CD4-positive, alpha-beta T cell (primary cell): ENCODE measurements around the gene TBC1D16. TPM values are rescaled to one million over a fixed set of nuclear protein-coding genes. Genes with fewer than 3 reads are reported as not detected.

Experiments
- ATAC-seq: fragments of 200-7000 bp; cut with Tn5 transposase; one replicate; pipeline ENCODE4 v1.10.0; 2022; ENCODE audit warnings: mild to moderate bottlenecking; ENCODE audit not compliant: poor library complexity
- CTCF ChIA-PET: fragments of 350-600 bp; sonication (Branson Sonifier 250); formaldehyde crosslinking; loops from one replicate; lab custom pipeline; 2021; ENCODE audit warnings: antibody characterized with exemption, inconsistent platforms; lab: Charles Lee
- POLR2A ChIA-PET: fragments of 350-600 bp; sonication (Branson Sonifier 250); formaldehyde crosslinking; loops from one replicate; lab custom pipeline; 2021; ENCODE audit warnings: antibody characterized with exemption, inconsistent platforms; lab: Charles Lee
- DNase-seq, 14 experiments: peaks; one replicate each; pipeline ENCODE4 v3.0.0-alpha.2; 2013 to 2020; ENCODE audit warnings: mixed read lengths in 2 of 14
- H3K27ac ChIP-seq, 2 donors: one replicate each; pipeline versions ENCODE4 v1.5.1 to v1.7.0; 2013; ENCODE audit warnings: low read length in 2 of 2, low read depth in 1 of 2, mild to moderate bottlenecking in 1 of 2
- H3K27me3 ChIP-seq, 2 experiments: 1 replicate in 1 of 2; 2 replicates in 1 of 2; pipeline versions ENCODE4 v1.6.1 to v1.7.0; 2013; ENCODE audit warnings: low read length in 2 of 2, control low read depth in 1 of 2, mild to moderate bottlenecking in 1 of 2, moderate library complexity in 1 of 2; ENCODE audit not compliant: insufficient read depth in 2 of 2, control insufficient read depth in 1 of 2
- H3K36me3 ChIP-seq: one replicate; pipeline ENCODE4 v1.6.1; 2013; ENCODE audit warnings: low read length, control low read depth; ENCODE audit not compliant: insufficient read depth
- H3K4me1 ChIP-seq: one replicate; pipeline ENCODE4 v1.6.1; 2013; ENCODE audit warnings: low read length, control low read depth; ENCODE audit not compliant: insufficient read depth
- H3K4me3 ChIP-seq: one replicate; pipeline ENCODE4 v1.5.1; 2013; ENCODE audit warnings: mild to moderate bottlenecking, low read length, moderate library complexity
- H3K9me3 ChIP-seq, 2 experiments: 1 replicate in 1 of 2; 2 replicates in 1 of 2; pipeline versions ENCODE4 v1.6.1 to v1.7.0; 2013; ENCODE audit warnings: low read length in 2 of 2, mild to moderate bottlenecking in 2 of 2, control low read depth in 1 of 2, moderate library complexity in 1 of 2; ENCODE audit not compliant: control insufficient read depth in 1 of 2, insufficient read depth in 1 of 2
- H3K27ac Mint-ChIP-seq: one replicate; pipeline ENCODE4 v1.8.0; 2020; ENCODE audit warnings: mixed read lengths
- H3K27me3 Mint-ChIP-seq: one replicate; pipeline ENCODE4 v1.8.0; 2021; ENCODE audit warnings: mixed read lengths
- H3K36me3 Mint-ChIP-seq: one replicate; pipeline ENCODE4 v1.8.0; 2021; ENCODE audit warnings: low read depth, mixed read lengths
- H3K4me1 Mint-ChIP-seq: one replicate; pipeline ENCODE4 v1.8.0; 2021; ENCODE audit warnings: low read depth, mixed read lengths
- H3K4me3 Mint-ChIP-seq: one replicate; pipeline ENCODE4 v1.8.0; 2020; ENCODE audit warnings: mild to moderate bottlenecking, mixed read lengths
- H3K9me3 Mint-ChIP-seq: one replicate; pipeline ENCODE4 v1.8.0; 2020; ENCODE audit warnings: mixed read lengths
- intact Hi-C, 2 experiments: fragments of 100-400 bp; cut with DNase I in 1 of 2; cut with micrococcal nuclease in 1 of 2; formaldehyde crosslinking; loops; one replicate each; pipeline versions ENCODE4 v1.15.1 to v1.9.0; 2023 to 2025; cut with DNase I, micrococcal nuclease
- total RNA-seq, 174 experiments: library from RNA in 2 of 174; stranded (reverse) in 2 of 174; gene quantifications; one replicate each; pipeline ENCODE4 v1.2.3 and lab custom pipeline; 2021 to 2026
- TF ChIP-seq, protein P1 (sequence below): fragments of 200-600 bp; IDR thresholded peaks from one replicate; pipeline ENCODE4 v1.8.0; 2022; ENCODE audit warnings: antibody characterized with exemption, mild to moderate bottlenecking

Gene TBC1D16
- total RNA-seq, 2 experiments from 2014 or later, result 1.9 to 2.5 TPM

DNA sequence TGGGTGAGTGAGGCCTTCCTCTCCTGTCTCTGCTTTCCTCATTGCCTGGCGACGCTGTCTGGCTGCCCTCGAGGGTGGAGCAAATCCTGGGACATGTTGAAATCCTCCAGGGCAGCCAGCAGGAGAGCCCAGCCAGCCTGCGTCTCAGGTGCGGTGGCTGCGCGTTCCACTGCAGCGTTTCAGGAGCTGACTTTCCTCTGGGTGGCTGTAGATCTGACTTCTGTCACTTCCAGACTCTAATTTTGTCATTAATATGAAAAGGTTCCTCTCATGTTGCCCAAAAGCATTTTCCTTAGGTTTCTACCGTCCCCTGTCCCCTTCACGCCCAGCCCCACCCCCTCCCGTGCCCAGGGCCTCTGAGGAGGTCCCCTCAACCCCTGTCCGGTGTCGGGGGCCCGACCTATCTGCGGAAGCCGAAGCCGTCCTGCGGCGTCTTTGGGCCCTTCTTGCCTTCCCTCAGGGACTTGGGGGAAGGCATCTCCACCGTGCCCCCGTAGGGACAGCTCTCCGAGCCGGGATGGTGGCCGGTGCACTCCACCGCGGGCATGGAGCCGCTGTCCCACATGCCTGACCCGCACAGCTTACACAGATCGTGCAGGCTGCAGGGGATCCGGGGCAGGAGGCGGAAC is 95.1 kb downstream of the TBC1D16 start:
- TF ChIP-seq, protein P1, sequence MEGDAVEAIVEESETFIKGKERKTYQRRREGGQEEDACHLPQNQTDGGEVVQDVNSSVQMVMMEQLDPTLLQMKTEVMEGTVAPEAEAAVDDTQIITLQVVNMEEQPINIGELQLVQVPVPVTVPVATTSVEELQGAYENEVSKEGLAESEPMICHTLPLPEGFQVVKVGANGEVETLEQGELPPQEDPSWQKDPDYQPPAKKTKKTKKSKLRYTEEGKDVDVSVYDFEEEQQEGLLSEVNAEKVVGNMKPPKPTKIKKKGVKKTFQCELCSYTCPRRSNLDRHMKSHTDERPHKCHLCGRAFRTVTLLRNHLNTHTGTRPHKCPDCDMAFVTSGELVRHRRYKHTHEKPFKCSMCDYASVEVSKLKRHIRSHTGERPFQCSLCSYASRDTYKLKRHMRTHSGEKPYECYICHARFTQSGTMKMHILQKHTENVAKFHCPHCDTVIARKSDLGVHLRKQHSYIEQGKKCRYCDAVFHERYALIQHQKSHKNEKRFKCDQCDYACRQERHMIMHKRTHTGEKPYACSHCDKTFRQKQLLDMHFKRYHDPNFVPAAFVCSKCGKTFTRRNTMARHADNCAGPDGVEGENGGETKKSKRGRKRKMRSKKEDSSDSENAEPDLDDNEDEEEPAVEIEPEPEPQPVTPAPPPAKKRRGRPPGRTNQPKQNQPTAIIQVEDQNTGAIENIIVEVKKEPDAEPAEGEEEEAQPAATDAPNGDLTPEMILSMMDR, result no peak
- ChIA-PET CTCF (no interaction called here), POLR2A (no interaction called here)
- Mint-ChIP-seq H3K4me3 (no peak overlapping the region), H3K9me3 (no peaks in the 10 kb centered on the region), H3K36me3 (no peaks in the 10 kb centered on the region), H3K4me1 (peaks cover 7% of the 10 kb centered on the region), H3K27me3 (peaks cover 6% of the 10 kb centered on the region), H3K27ac (no peak overlapping the region)
- Histone ChIP-seq H3K27me3 (peaks cover 0 to 2% of the 10 kb centered on the region in 2 experiments), H3K9me3 (no peaks in the 10 kb centered on the region), H3K36me3 (no peaks in the 10 kb centered on the region), H3K4me1 (peaks cover 35% of the 10 kb centered on the region), H3K27ac (no peak overlapping the region), H3K4me3 (no peak overlapping the region)
- intact Hi-C loops, result no loop called here
- no peak for ATAC-seq
- DNase-seq, result no peak

DNA sequence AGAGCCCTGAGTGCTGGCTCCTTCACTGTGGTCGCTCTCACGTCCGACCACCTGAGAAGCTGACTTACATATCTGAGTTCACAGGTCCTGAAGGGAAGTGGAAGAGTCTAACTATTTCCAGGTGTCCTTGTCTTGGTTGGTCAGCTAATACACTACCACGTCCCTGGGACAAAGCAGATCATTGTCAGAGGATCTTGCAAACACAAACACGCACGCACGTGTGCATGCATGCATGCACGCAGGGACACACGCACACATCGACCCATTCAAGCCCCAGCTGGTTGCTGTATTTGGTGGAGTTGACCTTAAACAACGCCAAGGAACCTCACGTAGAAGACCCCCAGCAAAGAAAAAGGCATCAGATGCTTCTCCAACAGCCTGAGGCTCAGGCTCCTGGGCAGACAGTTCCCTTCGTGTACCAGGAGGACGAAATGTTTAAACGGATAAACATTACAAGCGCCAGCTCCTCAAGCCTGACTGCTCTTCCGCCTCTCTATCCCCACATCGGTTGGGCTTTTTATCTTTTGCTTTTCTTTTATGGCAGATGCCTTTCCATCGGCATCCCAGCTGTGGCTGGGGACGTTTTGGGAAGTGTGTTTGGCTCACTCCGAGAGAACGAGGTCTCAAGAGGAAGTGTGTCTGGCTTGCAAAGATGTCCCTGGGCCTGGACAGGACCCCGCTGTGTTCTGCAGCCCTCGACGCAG is 95.8 kb downstream of the TBC1D16 start:
- Histone ChIP-seq H3K27me3 (peaks cover under 1 to 2% of the 10 kb centered on the region in 2 experiments), H3K9me3 (no peaks in the 10 kb centered on the region), H3K4me1 (peaks cover 42% of the 10 kb centered on the region), H3K4me3 (no peak overlapping the region), H3K27ac (no peak overlapping the region), H3K36me3 (no peaks in the 10 kb centered on the region)
- H3K36me3 Mint-ChIP-seq, result no peaks in the 10 kb centered on the region
- no peak overlapping the region for H3K4me3 Mint-ChIP-seq
- TF ChIP-seq, protein P1, result no peak
- DNase-seq, result no peak
- intact Hi-C loops, result no loop called here
- peaks cover 9% of the 10 kb centered on the region for H3K27me3 Mint-ChIP-seq
- no peaks in the 10 kb centered on the region for H3K9me3 Mint-ChIP-seq
- ChIA-PET CTCF (no interaction called here), POLR2A (no interaction called here)
- no peak for ATAC-seq
- H3K27ac Mint-ChIP-seq, result no peak overlapping the region
- H3K4me1 Mint-ChIP-seq, result peaks cover 7% of the 10 kb centered on the region

DNA sequence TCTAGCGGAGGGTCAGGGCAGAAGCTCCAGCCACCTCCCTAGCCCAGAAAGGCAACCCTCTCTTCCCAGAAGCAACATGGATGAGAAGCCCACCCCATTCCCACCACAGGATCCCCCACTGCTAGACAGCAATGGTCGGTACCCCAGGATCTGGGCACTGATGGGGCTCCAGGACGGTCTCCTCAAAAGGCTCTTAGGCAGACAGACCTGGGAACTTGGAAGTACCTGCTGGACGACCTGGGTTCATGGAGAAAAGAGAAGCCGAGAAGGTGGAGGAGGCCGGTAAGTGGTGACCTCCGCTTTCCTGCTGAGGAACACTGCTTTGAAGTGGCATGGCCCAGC is 96.6 kb downstream of the TBC1D16 start:
- CTCF ChIA-PET, result no interaction called here
- DNase-seq (no peak), ATAC-seq (no peak)
- H3K9me3 Mint-ChIP-seq, result no peaks in the 10 kb centered on the region
- Histone ChIP-seq H3K9me3 (no peaks in the 10 kb centered on the region), H3K27ac (no peak overlapping the region), H3K27me3 (peaks cover 2 to 4% of the 10 kb centered on the region in 2 experiments), H3K36me3 (no peaks in the 10 kb centered on the region), H3K4me1 (peaks cover 44% of the 10 kb centered on the region), H3K4me3 (no peak overlapping the region)
- peaks cover 9% of the 10 kb centered on the region for H3K27me3 Mint-ChIP-seq
- POLR2A ChIA-PET, result no interaction called here
- H3K4me1 Mint-ChIP-seq, result peaks cover 7% of the 10 kb centered on the region
- TF ChIP-seq, protein P1, result no peak
- intact Hi-C loops, result no loop called here
- H3K27ac Mint-ChIP-seq, result no peak overlapping the region
- H3K36me3 Mint-ChIP-seq, result no peaks in the 10 kb centered on the region
- no peak overlapping the region for H3K4me3 Mint-ChIP-seq
